HEK293T (cell line): ENCODE data around the gene EXOSC1.

ENCODE experiments used
- ARNT ChIP-seq: fragments of 450-650 bp; IDR thresholded peaks from 2 replicates; pipeline ENCODE4 v1.6.1; 2017; ENCODE audit warnings: mild to moderate bottlenecking
- BHLHE40 ChIP-seq: fragments of 450-650 bp; IDR thresholded peaks from 2 replicates; pipeline ENCODE4 v1.6.1; 2016; ENCODE audit warnings: mild to moderate bottlenecking, moderate library complexity, borderline replicate concordance
- CTBP1 ChIP-seq: fragments of 450-650 bp; IDR thresholded peaks from 2 replicates; pipeline ENCODE4 v1.6.1; 2016; ENCODE audit warnings: borderline replicate concordance
- ELF4 ChIP-seq: fragments of 450-650 bp; IDR thresholded peaks from 2 replicates; pipeline ENCODE4 v1.6.1; 2017; ENCODE audit warnings: antibody characterized with exemption
- FOXA1 ChIP-seq: fragments of 450-650 bp; IDR thresholded peaks from 2 replicates; pipeline ENCODE4 v1.6.1; 2016; ENCODE audit warnings: mild to moderate bottlenecking
- FOXK2 ChIP-seq: fragments of 450-650 bp; IDR thresholded peaks from 2 replicates; pipeline ENCODE4 v1.6.1; 2016; ENCODE audit warnings: mild to moderate bottlenecking
- FOXM1 ChIP-seq: fragments of 450-650 bp; IDR thresholded peaks from 2 replicates; pipeline ENCODE4 v1.6.1; 2017; ENCODE audit warnings: mild to moderate bottlenecking, borderline replicate concordance
- L3MBTL2 ChIP-seq: fragments of 450-650 bp; conservative IDR thresholded peaks from 2 replicates; pipeline ENCODE4 v1.6.1; 2016; ENCODE audit warnings: mild to moderate bottlenecking
- SP1 ChIP-seq: fragments of 450-650 bp; IDR thresholded peaks from 2 replicates; pipeline ENCODE4 v1.6.1; 2017
- SUZ12 ChIP-seq: fragments of 450-650 bp; IDR thresholded peaks from 2 replicates; pipeline ENCODE4 v1.6.1; 2016; ENCODE audit warnings: mild to moderate bottlenecking
- TARDBP ChIP-seq: fragments of 450-650 bp; IDR thresholded peaks from 2 replicates; pipeline ENCODE4 v1.6.1; 2016
- ZNF384 ChIP-seq: fragments of 450-650 bp; IDR thresholded peaks from 2 replicates; pipeline ENCODE4 v1.6.1; 2016

GRCh38 chr10:97428572-97428981 is 17.2 kb downstream of the EXOSC1 start:
- no peak for TF ChIP-seq L3MBTL2
- TF ChIP-seq BHLHE40 = no peak
- TF ChIP-seq FOXA1 = no peak
- TF ChIP-seq ARNT = no peak
- TF ChIP-seq FOXM1 = no peak
- no peak for TF ChIP-seq TARDBP
- TF ChIP-seq FOXK2 = no peak
- no peak for TF ChIP-seq SUZ12
- no peak for TF ChIP-seq ELF4
- TF ChIP-seq CTBP1 = no peak
- no peak for TF ChIP-seq SP1
- no peak for TF ChIP-seq ZNF384
